ENCODE measurements around the gene DENND1A. TPM values are rescaled to one million over a fixed set of nuclear protein-coding genes. Genes with fewer than 3 reads are reported as not detected.

The DENND1A gene
- total RNA-seq, 1 donor, result 22.9 TPM

- no peak overlapping the region for H3K4me3 ChIP-seq (ENCODE audit: low read depth, low read length)
- TF ChIP-seq CTCF (IDR thresholded peaks at IDR 0.05; ENCODE audit: insufficient read depth, low read depth, low read length), result no peak
- no peak for DNase-seq (ENCODE audit: low read depth)
Measured at GRCh38 chr9:123687246-123687751, 242.6 kb downstream of the DENND1A start.

- no peak for DNase-seq (ENCODE audit: low read depth)
- no peak overlapping the region for H3K4me3 ChIP-seq (ENCODE audit: low read depth, low read length)
- TF ChIP-seq CTCF (IDR thresholded peaks at IDR 0.05; ENCODE audit: insufficient read depth, low read depth, low read length), result no peak
Measured at GRCh38 chr9:123686829-123687192, 243.1 kb downstream of the DENND1A start.

- no peak overlapping the region for H3K4me3 ChIP-seq (ENCODE audit: low read depth, low read length)
- no peak for TF ChIP-seq CTCF (IDR thresholded peaks at IDR 0.05; ENCODE audit: insufficient read depth, low read depth, low read length)
- peak; percentile 19 for DNase-seq (ENCODE audit: low read depth)
Measured at GRCh38 chr9:123686131-123686828, 243.6 kb downstream of the DENND1A start.

- TF ChIP-seq CTCF (IDR thresholded peaks at IDR 0.05; ENCODE audit: insufficient read depth, low read depth, low read length), result no peak
- DNase-seq (ENCODE audit: low read depth), result no peak
- no peak overlapping the region for H3K4me3 ChIP-seq (ENCODE audit: low read depth, low read length)
Measured at GRCh38 chr9:123685489-123686083, 244.3 kb downstream of the DENND1A start.

GRCh38 chr9:123684393-123685149 is 245.4 kb downstream of the DENND1A start:
- no peak for TF ChIP-seq CTCF (IDR thresholded peaks at IDR 0.05; ENCODE audit: insufficient read depth, low read depth, low read length)
- DNase-seq (ENCODE audit: low read depth), result no peak
- H3K4me3 ChIP-seq (ENCODE audit: low read depth, low read length), result no peak overlapping the region

GRCh38 chr9:123682746-123683145 is 247.2 kb downstream of the DENND1A start:
- no peak for DNase-seq (ENCODE audit: low read depth)
- no peak overlapping the region for H3K4me3 ChIP-seq (ENCODE audit: low read depth, low read length)
- no peak for TF ChIP-seq CTCF (IDR thresholded peaks at IDR 0.05; ENCODE audit: insufficient read depth, low read depth, low read length)

Measured in fibroblast of villous mesenchyme (primary cell).